Activated CD8-positive, alpha-beta memory T cell treated with anti-CD3 and anti-CD28 coated beads, Interleukin-2, amount 50 U/mL, for 1 hour (primary cell): ENCODE results near the gene POLDIP3.
"Not testable (repeated sequence)": the region's sequence is repeated elsewhere in the genome, so short reads cannot be mapped to it uniquely, and the experiment has no call there.

Source experiments
- DNase-seq: peaks from one replicate; pipeline ENCODE4 v3.0.0-alpha.2; 2020; ENCODE audit errors: extremely low read depth

POLDIP3 gene

DNA sequence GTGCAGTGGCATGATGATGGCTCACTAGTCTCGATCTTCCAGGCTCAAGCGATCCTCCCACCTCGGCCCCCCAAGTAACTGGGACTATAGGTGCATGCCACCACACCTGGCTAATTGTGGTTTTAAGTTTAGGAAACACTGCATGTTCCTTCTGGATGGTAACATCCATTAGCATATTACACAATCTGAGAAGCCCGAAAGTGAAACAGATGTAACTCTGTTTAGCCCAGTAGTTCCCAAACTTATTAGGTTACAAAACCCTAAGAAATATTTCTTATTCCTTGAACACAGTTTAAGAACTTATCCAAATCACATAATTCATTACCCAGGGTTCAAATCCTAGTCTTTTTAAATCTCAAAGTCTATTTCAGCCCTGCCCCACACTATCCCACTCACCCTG lies 28.3 kb downstream of the POLDIP3 start:
- no peak for DNase-seq

DNA sequence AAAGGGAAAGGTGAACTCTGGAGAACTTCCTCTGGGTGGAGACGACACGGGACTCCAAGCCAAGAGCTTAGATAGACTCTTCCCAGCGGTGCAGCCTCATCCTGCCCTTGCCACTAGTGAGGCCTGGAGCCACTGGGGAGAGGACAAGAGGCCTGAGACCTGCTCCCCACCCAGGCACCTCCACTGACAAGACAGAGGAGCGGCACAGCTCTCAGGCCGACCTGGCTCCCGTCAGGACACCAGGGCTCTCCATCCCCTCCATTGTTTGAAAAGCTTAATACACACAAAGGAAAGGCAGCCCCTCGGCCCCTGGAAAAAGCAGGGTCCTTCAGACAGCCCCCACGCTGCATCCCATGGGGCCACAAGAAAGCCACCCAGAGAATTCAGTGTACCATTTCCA lies 29.6 kb downstream of the POLDIP3 start:
- DNase-seq: no peak

DNA sequence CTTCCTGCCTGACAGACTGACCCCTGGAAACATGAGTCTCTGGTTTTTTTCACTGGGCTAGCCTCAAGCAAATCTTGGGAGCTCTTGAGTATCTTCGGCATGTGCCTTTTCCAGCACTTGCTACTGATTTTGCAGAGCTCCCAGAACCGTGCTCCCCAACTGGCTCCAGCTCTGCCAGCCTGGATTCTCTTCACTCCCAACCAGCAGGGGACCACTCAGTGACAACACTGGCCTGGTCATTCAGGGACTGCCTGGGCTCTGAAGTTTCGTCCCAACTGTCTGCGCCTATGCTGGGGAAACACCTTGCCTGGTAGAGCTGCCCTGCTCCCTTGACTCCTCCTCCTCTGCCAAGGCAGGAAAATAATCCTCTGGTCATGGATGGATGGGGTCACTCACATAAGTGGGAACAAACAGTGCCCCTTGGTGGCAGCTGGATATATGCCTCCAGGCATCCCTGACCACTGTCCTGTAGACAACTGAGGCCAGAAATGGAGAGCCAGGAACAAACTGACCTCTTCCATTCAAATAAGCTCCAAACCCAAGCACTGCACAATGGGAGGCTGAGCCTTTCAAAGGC lies 30.2 kb downstream of the POLDIP3 start:
- no peak for DNase-seq

DNA sequence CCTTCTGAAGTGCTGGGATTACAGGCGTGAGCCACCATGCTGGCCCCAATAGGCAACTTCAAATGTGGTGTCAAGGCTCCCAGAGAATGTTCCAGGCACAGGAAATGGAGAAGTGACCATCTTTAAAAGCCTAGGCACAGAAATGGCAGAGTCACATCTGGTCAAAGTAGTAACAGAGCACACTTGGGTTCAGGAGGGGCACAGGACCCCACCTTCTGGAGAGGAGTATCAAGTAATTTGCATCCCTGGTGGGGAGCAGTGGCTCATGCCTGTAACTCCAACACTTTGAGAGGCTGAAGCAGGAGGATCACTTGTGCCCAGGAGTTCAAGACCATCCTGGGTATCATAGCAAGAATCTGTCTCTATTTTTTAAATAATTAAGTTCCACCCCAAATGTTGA lies 31.7 kb downstream of the POLDIP3 start:
- no peak for DNase-seq

DNA sequence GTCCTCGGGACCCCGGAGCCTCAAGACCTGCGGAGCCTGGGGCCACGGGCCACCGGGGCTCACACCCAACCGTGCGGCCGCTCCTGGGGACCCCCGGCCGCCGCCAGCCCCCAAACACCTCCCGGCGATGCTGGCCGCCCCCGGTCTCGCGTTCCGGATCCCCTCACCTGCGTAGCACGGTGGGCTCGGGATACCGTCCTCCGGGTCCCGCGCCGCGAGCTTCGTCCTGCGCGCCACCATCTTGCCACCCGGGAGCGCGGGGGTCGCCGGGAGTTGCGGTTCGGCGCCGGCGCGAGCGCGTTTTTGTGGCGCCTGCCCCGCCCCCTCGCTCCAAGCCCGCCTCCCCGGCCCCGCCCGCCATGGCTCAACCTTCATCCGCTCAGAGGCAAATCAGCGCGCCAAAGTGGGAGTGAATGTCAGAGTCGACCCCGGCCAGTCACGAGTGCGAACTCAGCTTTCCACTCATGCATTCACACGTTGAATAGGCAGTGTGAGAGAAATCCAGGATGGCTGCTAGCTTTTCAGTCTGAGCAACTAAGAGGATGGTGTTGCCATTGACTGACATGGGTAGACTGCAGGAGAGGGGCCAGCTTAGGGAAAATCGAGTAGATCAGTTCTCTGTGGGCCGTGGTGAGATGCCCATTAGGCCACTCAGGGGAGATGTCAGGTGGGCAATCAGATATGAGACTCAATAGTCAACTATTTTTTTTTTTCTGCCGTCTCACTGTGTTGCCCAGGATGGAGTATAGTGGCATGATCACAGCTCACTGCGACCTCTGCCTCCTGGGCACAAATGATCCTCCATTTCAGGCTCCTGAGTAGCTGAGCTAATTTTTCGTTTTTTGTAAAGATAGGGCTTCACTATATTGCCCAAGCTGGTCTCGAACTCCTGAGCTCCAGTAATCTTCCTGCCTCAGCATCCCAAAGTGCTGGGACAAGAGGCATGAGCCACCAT lies 32.6 kb downstream of the POLDIP3 start:
- peak; percentile 48 for DNase-seq

DNA sequence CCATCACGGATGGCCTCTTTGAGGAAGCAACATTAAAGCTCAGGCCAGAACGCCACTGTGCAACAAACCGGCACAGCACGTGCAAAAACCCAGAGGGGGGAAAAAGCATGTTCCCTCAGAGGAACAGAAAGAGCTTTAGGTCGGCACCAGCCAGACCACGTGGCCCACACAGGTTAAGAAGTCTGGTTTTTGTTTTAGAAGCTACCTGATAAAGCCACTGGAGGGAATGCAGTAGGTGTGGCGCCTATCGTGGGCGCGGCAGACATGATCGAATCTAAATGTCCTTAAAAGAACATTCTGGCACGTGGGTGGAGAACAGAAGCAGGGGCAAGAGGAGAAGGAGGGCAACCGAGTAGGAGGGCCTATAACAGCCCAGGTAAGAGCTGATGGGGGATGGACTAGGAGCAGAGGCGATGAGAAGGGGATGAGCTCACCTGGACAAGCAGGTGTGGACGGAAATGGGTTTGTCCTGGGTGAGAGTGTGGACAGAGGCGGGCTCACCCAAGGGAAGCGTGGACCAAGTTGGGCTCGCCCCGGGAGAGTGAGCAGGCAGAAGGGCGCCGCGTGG lies 33.4 kb downstream of the POLDIP3 start:
- DNase-seq: not testable (repeated sequence)

DNA sequence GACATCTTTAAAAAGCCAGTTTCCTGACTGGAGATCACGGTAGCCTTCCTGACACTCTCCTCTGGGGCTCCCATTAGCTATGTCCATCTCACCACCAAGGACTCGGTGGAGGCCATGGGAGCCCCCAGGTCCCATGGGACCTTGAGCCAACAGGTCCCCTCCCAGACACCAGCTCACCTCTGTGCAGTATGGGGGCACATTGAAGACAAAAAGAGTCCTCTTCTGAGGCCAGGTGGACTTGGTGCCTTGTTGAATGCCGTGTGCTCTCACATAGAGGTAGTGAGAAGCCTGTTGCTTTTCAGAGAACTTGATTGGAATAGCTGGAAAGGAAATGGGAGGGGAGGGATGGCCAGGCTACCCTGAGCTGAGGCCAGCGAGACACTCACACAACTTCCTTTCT lies 34.6 kb downstream of the POLDIP3 start:
- not testable (repeated sequence) for DNase-seq

DNA sequence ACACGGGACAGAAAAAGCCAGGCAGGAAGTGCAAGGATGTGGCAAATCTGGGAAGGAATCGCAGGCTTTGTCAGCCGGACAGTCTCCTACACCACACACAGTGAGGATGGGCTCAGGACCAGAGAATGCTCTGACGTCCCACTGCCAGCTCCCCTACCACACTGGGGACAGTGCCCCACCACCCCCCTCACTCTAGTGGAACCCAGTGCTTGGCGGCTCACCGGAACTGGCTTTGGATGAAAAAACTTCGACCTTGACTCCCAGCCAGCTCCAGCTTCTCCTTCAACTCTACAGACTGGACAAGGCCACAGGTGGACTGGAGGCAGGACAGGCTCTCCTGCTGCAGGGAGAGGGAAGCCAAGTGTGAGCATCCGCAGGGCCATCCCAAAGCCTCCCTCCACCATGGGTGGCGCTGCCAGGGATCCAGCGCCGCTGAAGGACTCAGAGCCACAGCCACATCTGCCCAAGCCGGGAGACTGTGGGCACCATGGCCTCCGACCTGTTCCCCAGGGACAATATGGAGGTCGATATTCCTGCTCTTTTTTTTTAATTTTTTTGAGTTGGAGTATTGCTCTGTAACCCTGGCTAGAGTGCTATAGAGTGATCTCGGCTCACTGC lies 37.0 kb downstream of the POLDIP3 start:
- DNase-seq: no peak

DNA sequence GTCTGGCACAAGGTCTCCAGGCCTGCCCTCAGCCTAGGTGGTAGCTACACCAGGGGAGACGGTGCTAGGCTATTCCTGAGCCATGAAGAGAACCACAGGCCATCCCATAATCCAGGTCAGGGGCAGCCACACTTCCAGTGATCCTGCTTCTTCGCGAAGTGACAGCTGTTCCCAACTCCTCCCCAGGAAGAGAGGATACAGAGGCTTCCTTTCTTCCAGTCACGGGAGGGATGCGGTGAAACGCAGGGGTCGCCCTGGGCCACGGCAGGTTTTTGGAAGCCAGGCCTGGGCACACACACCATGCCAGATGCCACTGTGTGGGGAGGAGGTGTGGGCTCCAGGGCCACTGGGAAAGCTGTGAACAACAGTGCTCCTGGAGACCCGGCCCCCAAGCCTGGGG lies 37.5 kb downstream of the POLDIP3 start:
- DNase-seq: not testable (repeated sequence)

DNA sequence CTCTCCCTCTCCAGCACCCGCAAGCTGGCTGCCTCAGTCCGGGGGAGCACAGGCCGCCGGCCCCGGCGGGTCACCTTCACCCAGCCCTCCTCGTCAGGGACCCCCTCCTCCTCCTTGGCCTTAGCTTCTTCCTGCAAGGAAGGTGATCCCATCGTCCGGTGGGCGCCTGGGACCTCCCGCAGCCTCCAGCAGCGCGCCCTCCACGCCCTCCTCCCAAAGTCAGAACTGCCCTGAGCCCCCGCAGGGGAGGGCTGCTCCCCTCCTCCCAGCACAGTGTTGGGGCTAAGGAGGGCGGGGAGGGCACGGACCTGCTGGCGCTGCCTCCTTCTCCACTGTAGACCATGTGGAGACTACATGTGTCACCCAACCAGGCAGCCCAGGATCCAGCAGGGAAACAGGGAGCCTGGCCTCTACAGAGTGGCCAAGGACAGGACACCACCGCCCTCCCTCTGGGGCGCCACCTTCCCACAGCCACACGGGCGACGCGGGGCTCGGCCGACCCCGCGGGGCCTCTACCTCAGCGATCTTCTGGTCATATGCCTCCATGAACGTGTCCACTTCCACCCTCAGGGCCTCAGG lies 38.6 kb downstream of the POLDIP3 start:
- DNase-seq: not testable (repeated sequence)

DNA sequence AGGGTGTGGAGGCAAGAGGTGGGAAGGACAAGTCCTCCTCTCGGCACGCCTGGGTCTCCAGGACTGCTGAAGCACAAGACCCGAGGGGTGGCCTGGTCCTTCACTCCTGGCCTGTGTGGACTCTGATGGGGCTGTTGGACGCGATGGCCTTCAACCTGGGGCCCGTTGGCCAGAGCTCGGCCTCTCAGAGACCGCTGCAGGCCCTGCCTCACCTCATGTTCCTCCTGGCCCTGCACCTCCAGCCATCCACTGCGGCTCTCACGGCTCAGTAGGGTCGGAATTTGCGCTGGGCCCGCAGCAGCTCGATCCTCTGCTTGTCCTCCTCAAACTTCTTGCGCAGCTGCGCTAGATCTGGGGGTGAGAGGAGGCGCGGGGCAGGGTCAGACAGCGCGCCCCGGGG lies 40.2 kb downstream of the POLDIP3 start:
- not testable (repeated sequence) for DNase-seq

DNA sequence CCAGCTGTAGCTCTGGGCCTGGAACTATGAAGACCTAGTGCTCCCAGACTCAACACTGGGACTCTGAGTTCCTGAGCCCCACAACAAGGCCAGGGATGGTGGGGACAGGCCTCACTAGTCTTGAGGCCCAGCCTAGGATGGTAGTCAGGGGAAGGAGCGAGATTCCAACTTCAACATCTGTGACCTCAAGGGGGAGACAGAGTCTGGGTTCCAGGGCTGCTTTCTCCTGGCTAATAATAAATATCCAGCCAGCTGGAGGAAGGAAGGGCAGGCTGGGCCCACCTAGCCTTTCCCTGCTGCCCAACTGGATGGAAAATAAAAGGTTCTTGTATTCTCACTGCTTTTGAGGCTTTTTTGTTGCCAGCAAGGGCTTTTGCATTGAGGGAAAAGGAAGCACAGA lies 40.6 kb downstream of the POLDIP3 start:
- not testable (repeated sequence) for DNase-seq

DNA sequence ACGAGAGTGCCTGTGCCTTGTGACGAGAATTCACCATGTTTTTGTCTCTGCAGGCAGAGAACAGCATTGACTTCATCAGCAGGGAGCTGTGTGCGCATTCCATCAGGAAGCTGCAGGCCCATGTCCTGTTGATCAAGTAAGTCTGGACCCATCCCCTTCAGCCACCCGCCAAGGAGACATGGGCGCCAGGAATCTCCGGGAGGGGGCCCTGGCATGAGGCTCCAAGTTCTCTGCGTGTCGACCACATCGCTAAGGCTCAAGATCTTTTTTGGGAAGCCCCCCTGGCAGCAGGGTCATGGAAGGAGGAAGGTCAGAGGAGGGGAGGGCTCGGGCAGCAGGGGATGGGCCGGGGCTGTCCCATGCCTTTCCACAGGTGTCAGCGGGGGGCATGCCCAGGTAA lies 43.6 kb downstream of the POLDIP3 start:
- not testable (repeated sequence) for DNase-seq

DNA sequence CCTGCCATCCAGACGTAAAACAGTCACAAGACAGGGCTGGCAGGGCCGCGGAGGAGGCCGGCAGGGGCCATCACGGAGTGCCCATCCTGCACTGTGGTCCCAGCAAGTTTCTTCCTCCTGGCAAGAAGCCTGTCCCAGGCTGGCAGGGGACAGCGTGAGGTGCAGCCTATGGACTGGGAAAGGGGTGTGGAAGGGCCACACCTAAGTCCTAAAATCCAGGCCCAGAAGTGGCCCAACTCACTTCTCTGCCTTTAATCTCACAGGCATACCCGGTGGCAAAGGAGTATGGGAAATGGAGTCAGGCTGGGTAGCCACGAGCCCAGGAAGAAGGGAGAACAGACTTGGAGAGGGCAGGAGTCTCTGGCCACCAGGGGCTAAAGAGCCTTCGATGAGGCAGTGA lies 44.1 kb downstream of the POLDIP3 start:
- not testable (repeated sequence) for DNase-seq

DNA sequence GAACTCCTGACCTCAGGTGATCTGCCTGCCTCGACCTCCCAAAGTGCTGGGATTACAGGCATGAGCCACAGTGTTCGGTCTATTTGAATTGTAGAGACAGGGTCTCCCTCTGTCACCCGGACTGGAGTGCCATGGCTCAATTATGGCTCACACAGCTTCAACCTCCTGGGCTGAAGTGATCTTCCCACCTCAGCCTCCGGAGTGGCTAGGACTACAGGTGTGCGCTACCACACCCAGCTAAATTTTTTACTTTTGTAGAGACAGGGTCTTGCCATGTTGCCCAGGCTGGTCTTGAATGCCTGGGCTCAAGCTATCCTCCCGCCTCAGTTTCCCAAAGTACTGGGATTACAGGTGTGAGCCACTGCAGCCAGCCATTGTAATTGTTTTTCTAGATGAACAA lies 46.7 kb downstream of the POLDIP3 start:
- DNase-seq: not testable (repeated sequence)

DNA sequence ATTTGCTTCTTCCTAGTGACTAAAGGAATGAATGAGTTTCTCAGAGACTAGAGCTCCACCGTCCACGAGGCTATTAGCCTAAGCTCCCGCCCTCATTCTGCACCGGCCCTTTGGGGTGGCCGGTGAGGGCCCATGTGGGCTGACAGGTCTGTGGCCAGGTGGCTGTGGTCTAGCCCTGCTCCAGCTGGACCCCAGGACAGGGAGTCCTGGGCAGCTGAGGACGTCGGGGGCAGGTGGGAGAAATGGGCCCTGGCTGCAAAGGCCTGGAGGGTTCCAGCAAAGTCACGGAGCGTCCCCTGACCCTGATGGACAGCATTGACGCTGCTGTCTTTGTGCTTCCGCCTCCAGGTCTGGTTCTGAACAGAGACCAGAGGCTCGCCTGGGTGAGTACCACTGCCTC lies 48.7 kb downstream of the POLDIP3 start:
- DNase-seq: no peak

DNA sequence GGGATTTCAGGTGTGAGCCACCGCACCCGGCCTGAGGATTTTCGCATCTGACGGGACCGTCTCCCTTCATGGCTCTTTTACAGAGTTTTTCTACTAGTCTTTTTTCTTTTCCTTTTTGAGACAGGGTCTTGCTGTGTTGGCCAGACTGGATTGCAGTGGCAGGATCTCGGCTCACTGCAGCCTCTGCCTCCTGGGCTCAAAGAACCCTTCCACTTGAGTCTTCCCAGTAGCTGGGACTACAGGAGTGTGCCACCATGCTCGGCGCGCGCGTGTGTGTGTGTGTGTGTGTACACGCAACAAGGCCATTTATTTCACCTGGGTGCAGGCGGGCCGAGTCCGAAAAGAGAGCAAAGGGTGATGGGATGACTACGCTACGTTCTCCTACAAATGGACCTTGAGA lies 50.0 kb downstream of the POLDIP3 start:
- DNase-seq: no peak

DNA sequence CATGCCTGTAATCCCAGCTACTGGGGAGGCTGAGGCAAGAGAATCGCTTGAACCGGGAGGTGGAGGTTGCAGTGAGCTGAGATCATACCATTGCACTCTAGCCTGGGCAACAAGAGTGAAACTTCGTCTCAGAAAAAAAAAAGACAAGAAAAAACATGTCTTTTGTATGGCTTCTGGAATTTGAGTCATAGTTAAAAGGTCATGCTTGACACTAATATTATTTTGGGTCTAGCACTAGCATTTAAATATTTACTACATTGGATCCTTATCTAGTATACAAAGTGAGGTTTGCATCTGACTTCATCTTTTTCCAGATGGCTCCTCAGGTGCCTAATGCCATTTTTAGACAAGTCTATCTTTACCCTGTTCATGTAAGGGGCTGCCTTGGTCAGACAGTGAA lies 50.7 kb downstream of the POLDIP3 start:
- not testable (repeated sequence) for DNase-seq

DNA sequence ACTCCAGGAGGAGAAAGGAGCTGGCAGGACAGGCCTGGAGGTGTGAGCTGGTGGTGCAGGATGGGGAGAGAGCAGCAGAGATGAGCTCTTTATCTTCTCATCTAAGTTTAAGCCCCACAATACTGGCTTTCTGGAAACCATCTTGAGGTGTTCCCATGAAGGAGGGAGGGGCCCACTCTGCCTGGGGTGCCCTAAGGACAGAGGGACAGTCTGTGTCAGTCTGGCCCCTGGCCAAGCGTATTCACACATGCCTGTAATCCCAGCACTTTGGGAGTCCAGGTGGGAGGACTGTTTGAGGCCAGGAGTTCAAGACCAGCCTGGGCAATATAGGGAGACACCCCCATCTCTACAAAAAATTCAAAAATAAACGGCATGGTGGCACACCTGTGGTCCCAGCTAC lies 52.0 kb downstream of the POLDIP3 start:
- DNase-seq: no peak

DNA sequence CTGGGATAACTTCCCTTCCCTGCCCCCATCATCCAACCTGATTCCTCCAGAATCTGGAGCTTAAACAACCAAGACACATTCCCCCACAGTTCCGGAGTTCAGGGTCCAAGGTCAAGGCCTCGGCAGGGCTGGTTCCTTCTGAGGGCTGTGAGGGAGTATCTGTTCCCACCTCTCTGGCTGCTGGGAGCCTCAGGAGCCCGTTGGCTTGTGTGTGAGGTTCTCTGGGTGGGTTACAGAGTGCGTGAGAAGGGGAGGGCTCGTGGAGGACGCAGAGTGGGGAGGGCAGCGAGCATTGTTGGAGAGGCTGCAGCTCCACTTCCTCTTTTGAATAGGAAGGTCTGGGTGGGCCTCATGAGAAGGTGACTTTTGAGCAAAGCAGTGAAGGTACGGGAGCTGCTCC lies 52.4 kb downstream of the POLDIP3 start:
- no peak for DNase-seq

DNA sequence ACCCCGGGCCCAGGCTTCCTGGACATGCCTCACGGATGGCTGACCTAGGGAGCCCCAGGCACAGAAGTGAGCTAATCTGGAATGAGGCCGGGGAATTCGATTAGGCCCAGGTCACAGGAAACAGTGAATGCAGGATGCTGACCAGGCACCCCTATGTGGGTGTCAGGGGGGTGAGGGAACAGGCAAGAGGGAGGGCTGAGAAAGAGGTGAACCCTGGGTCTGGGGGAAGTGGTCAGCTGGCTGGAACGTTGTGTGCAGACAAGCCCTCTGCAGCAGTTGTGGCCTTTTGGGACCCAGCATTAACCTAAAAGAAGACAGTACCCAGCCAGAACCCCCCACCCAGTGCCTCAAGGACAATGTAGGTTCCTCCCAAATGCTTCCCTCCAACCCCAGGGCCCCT lies 52.8 kb downstream of the POLDIP3 start:
- no peak for DNase-seq

DNA sequence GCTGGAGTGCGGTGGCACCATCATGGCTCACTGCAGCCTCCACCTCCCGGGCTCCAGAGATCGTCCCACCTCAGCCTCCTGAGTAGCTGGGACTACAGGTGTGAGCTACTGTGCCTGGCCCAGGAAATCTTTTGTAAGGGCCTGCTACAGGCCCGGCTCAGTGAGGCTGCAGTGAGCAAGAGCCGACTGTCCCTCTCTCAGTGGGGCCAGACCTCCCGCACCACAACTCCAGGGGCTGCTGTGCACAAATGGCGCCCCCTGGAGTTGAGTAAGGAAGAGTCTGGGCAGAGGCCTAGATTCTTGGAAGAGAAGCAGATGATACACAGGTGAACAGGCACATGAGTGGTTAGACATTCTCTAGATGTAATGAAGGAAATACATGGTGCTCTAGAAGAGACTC lies 53.9 kb downstream of the POLDIP3 start:
- DNase-seq: no peak
